HepG2 (cell line): ENCODE results near the gene DRAM1. TPM values are rescaled to one million over a fixed set of nuclear protein-coding genes. Genes with fewer than 3 reads are reported as not detected.

Experiments
- ATAC-seq: fragments of 200-7000 bp; cut with Tn5 transposase; 3 replicates; pipeline ENCODE4 v1.9.1; 2020; ENCODE audit warnings: mild to moderate bottlenecking, moderate library complexity
- BruUV-seq: library from RNA; stranded (reverse); fragments of 400-500 nt; replicated peaks from 2 replicates; lab custom pipeline; 2021; lab: Mats Ljungman, UMichigan
- CTCF ChIA-PET: fragments of 300-600 bp; formaldehyde crosslinking; extraction: SDS; loops from one replicate; lab custom pipeline; 2021; ENCODE audit warnings: low total read pairs, inconsistent platforms, low intra/inter-chr PET ratio; lab: Yijun Ruan, JAX
- POLR2A ChIA-PET: fragments of 350-600 bp; sonication (Branson Sonifier 250); formaldehyde crosslinking; loops from one replicate; lab custom pipeline; 2020; ENCODE audit warnings: antibody characterized with exemption, inconsistent platforms; lab: Yijun Ruan, JAX
- DNase-seq: peaks from one replicate; pipeline ENCODE4 v3.0.0-alpha.2; 2015; ENCODE audit warnings: low spot score
- FAIRE-seq: peaks from 3 replicates; lab custom pipeline; 2011; peaks lifted over from hg19 to GRCh38; lab: Jason Lieb, UNC
- H2AFZ ChIP-seq: one replicate; pipeline ENCODE4 v1.6.1; 2011; ENCODE audit warnings: low read length, inconsistent platforms
- H3K27ac ChIP-seq: fragments of 300-600 bp; 3 replicates; pipeline ENCODE4 v1.8.0; 2011; ENCODE audit warnings: mixed run types, mild to moderate bottlenecking, mixed read lengths, low read length, inconsistent platforms; ENCODE audit not compliant: insufficient read depth; ENCODE audit errors: extremely low read length
- H3K27me3 ChIP-seq, 2 experiments: fragments of 200-600 bp in 1 of 2; 2 replicates in 1 of 2; 3 replicates in 1 of 2; pipeline versions ENCODE4 v1.6.0 to v1.8.0; 2011; ENCODE audit warnings: low read length in 2 of 2, mild to moderate bottlenecking in 2 of 2, moderate library complexity in 2 of 2, inconsistent platforms in 1 of 2; ENCODE audit not compliant: insufficient read depth in 2 of 2, control insufficient read depth in 1 of 2
- H3K36me3 ChIP-seq, 2 experiments: fragments of 200-600 bp in 1 of 2; replicated peaks in 1 of 2; 2 replicates in 1 of 2; 3 replicates in 1 of 2; pipeline versions ENCODE4 v1.5.1 to v1.8.0; 2011; ENCODE audit warnings: low read length in 2 of 2, inconsistent platforms in 1 of 2; ENCODE audit not compliant: insufficient read depth in 2 of 2, control insufficient read depth in 1 of 2
- H3K4me1 ChIP-seq: 2 replicates; pipeline ENCODE4 v1.5.1; 2012; ENCODE audit warnings: low read length, inconsistent platforms; ENCODE audit not compliant: insufficient read depth
- H3K4me2 ChIP-seq: 2 replicates; pipeline ENCODE4 v1.6.0; 2011; ENCODE audit warnings: low read depth, low read length, inconsistent platforms
- H3K4me3 ChIP-seq, 3 experiments: fragments of 200-600 bp in 1 of 3; sonication (generic), shearing (Covaris generic) in 1 of 3; replicated peaks in 1 of 3; 2 replicates each; pipeline ENCODE4 v1.5.1; 2011 to 2016; ENCODE audit warnings: low read length in 3 of 3, inconsistent platforms in 2 of 3, low read depth in 2 of 3, mild to moderate bottlenecking in 2 of 3, control low read depth in 1 of 3, mixed read lengths in 1 of 3; ENCODE audit not compliant: insufficient read depth in 1 of 3
- H3K79me2 ChIP-seq: one replicate; pipeline ENCODE4 v1.6.1; 2011; ENCODE audit warnings: low read length, inconsistent platforms; ENCODE audit not compliant: insufficient read depth
- H3K9ac ChIP-seq: 2 replicates; pipeline ENCODE4 v1.6.0; 2011; ENCODE audit warnings: mild to moderate bottlenecking, low read depth, low read length, inconsistent platforms; ENCODE audit not compliant: insufficient read depth
- H3K9me3 ChIP-seq: 2 replicates; pipeline ENCODE4 v1.5.1; 2012; ENCODE audit warnings: mild to moderate bottlenecking, low read length
- H4K20me1 ChIP-seq: 2 replicates; pipeline ENCODE4 v1.6.0; 2011; ENCODE audit warnings: inconsistent platforms, mild to moderate bottlenecking, low read length, moderate library complexity; ENCODE audit not compliant: insufficient read depth
- ZMYM4 ChIP-seq: sonication (generic); formaldehyde crosslinking; IDR thresholded peaks from 2 replicates; pipeline ENCODE4 v1.8.1; 2023; ENCODE audit warnings: mild to moderate bottlenecking, missing genetic modification reagents
- ZSCAN31 ChIP-seq: sonication (generic); formaldehyde crosslinking; IDR thresholded peaks from 2 replicates; pipeline ENCODE4 v1.5.0; 2020; ENCODE audit warnings: low read depth, mild to moderate bottlenecking, missing genetic modification reagents
- WGBS: methylation state at CpG from one replicate; pipeline ENCODE4 v1.1.6; 2017; ENCODE audit warnings: low lambda C conversion rate; 5-methylcytosine and 5-hydroxymethylcytosine counted together
- in situ Hi-C: cut with HindIII; loops from 2 replicates; pipeline ENCODE4 v1.10.0; 2017; ENCODE audit warnings: low pct_unique_long_range_greater_than_20kb; ENCODE audit not compliant: extremely low pct_ligation_motif_present
- intact Hi-C: fragments of 100-400 bp; cut with micrococcal nuclease; formaldehyde crosslinking; loops from one replicate; pipeline ENCODE4 v1.10.0; 2022; ENCODE audit not compliant: unreplicated experiment
- polyA plus RNA-seq, 8 experiments: library from polyadenylated mRNA; depleted of rRNA in 3 of 8; stranded (reverse) in 7 of 8; unstranded in 1 of 8; fragments of >200 nt; fragmentation: Illumina TruSeq in 4 of 8; extraction: Trizol in 4 of 8; gene quantifications; 2 replicates each; pipeline versions ENCODE4 v1.2.1 to v1.2.3, GENCODE V29; 2011 to 2016; ENCODE audit warnings: low read depth in 4 of 8, missing spikeins in 1 of 8, mixed read lengths in 1 of 8; ENCODE audit not compliant: insufficient read depth in 1 of 8
- total RNA-seq, 5 experiments: library from RNA; depleted of rRNA; stranded (reverse); fragments of >200 nt; fragmentation: Illumina TruSeq; extraction: Trizol; gene quantifications; 2 replicates each; pipeline ENCODE4 v1.2.3, GENCODE V29; 2016; ENCODE audit warnings: low read depth in 1 of 5
- TF ChIP-seq, protein P1 (sequence below): sonication (generic); formaldehyde crosslinking; IDR thresholded peaks from 2 replicates; pipeline ENCODE4 v1.8.0; 2022; ENCODE audit warnings: mild to moderate bottlenecking, missing genetic modification reagents

The DRAM1 gene
- total and polyA plus RNA-seq, 2 of the 13 experiments (the other 11 are each of a cell fraction or from before 2014, with no cell fraction given): 20.9 to 32.6 TPM

DNA sequence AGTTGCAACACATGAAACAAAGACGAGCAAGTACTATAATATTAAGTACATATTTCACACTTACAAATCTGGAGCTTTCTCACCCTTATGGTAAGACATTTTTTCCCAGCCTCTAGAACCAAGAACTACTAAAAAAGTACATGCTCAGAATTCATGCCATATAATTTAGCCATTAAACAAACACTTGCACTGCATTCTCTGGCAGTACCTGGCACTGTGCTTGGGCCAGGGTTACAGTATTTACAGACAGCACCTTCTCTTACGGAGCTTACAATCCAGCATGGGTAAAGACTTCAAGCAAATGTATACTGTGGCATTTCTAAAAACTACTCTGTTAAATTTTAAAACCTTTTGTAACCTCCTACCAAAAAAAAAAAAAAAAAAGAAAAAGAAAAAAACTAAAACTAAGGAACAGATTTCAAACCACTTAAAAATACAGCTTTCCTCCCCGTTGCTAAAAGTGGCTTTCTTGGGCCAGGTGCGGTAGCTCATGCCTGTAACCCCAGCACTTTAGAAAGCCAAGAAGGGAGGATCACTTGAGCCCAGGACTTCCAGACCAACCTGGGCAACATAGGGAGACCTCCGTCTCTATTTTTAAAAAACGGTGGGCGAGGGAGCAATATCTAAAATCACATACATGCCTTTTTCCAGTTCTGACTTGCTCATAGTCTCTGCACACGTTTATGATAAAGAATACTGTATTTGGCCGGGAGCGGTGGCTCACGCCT is 47.6 kb upstream of the DRAM1 start:
- Histone ChIP-seq H3K27me3 (no peaks in the 10 kb centered on the region; a peak in 1 of 5 replicates), H3K27ac (peak overlapping the region; percentile 44), H3K36me3 (no peaks in the 10 kb centered on the region), H3K9me3 (no peaks in the 10 kb centered on the region), H3K4me3 (peak overlapping the region; percentile 92 to 97 (median 94)), H3K4me1 (peaks cover 29% of the 10 kb centered on the region), H4K20me1 (no peaks in the 10 kb centered on the region), H2AFZ (peak overlapping the region; percentile 81), H3K79me2 (peaks cover 7% of the 10 kb centered on the region), H3K4me2 (peak overlapping the region; percentile 82), H3K9ac (peak overlapping the region; percentile 74)
- FAIRE-seq (no peak), DNase-seq (no peak), ATAC-seq (peak; percentile 23; the same call in 2 of the 3 replicates)
- ChIA-PET CTCF (interaction anchor here (2.3 kb wide), 1 partner anchor 55 kb away, joined by 20 read pairs; no protein-coding TSS in a partner anchor), POLR2A (interaction anchor here (0.6 to 1.5 kb wide), 4 partner anchors 10 to 419 kb away, joined by 3 to 6 read pairs (median 4); partner anchors contain the start of gene DRAM1)
- intact Hi-C loops: loop anchor here (2.0 to 5.0 kb wide), 3 partner anchors 38 to 423 kb away; partner anchors contain the start of gene ARL1
- BruUV-seq: TSS peak; percentile 59
- in situ Hi-C loops: loop anchor here (10.0 kb wide), 1 partner anchor 415 kb away; no protein-coding TSS in a partner anchor
- WGBS: 10% methylated on average over 11 of the region's 11 CpGs
- TF ChIP-seq ZMYM4 (CRISPR knock-in tag): 0 out of 2 replicates have a peak, but pooled peaks have one; percentile 9
- TF ChIP-seq, protein P1, sequence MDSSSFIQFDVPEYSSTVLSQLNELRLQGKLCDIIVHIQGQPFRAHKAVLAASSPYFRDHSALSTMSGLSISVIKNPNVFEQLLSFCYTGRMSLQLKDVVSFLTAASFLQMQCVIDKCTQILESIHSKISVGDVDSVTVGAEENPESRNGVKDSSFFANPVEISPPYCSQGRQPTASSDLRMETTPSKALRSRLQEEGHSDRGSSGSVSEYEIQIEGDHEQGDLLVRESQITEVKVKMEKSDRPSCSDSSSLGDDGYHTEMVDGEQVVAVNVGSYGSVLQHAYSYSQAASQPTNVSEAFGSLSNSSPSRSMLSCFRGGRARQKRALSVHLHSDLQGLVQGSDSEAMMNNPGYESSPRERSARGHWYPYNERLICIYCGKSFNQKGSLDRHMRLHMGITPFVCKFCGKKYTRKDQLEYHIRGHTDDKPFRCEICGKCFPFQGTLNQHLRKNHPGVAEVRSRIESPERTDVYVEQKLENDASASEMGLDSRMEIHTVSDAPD (CRISPR knock-in tag): no peak
- 0 out of 2 replicates have a peak, but pooled peaks have one; percentile 40 for TF ChIP-seq ZSCAN31 (CRISPR knock-in tag)
